Hematopoietic multipotent progenitor cell treated with erythropoietin and hydrocortisone succinate and interleukin-3 and kit ligand, for 6 days (in vitro differentiated cells): ENCODE measurements around the gene FAM237A.

Experiments used
- DNase-seq: peaks from one replicate; pipeline ENCODE4 v3.0.0-alpha.2; 2015

The FAM237A gene

DNA sequence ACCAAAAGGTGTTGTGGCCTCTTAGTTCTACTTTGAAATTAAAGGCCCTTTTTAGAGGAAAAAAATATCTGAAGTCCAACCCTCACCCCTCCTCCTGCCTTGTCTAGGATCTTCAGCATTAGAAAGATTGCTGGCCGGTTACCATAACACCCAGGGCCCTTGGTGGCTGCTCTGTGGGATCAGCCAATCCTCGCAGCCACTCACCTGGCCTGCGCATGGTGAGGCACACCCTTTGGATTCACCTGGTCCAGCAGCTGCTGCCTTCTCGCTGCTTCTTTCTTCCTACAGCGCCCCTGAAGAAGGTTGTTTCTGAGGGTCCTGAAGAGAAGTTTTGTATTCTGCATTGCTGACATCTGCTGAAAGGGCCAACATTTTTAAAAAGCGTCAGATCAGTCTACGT, 50.7 kb downstream of the FAM237A start:
- DNase-seq, result no peak

- DNase-seq, result peak; percentile 80
These were observed 51.3 kb downstream of the FAM237A start for GRCh38 chr2:206693399-206694137.

DNA sequence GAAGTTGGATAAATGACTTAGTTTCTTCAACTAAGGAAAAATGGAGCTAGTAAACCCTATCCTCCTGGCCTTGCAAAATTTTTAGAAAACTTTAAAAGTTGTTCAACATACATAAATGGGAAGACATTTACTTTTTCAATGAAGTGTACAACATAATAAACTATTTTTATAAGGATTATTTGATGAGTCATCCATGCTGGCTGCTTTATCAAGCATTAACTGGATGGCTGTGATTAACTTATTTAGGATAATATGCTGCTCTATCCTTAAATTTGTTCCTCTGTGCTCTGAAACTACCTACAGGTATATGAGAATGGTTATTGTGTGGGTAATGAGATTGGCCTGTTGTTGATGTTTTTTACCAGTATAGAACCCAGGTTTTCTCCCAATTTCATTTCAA, 54.6 kb downstream of the FAM237A start:
- no peak for DNase-seq

- DNase-seq, result no peak
These were observed 56.5 kb downstream of the FAM237A start for GRCh38 chr2:206698811-206699210.
